HG03354 (cell line): Measurements from ENCODE around the gene EDDM13.
"Not testable (repeated sequence)": the region's sequence is repeated elsewhere in the genome, so short reads cannot be mapped to it uniquely, and the experiment has no call there.

Experiments
- ATAC-seq: cut with Tn5 transposase; IDR thresholded peaks from one replicate; pipeline ENCODE4 v1.9.1; 2021; ENCODE audit warnings: mild to moderate bottlenecking; ENCODE audit not compliant: unreplicated experiment, poor library complexity, severe bottlenecking

Gene EDDM13

DNA sequence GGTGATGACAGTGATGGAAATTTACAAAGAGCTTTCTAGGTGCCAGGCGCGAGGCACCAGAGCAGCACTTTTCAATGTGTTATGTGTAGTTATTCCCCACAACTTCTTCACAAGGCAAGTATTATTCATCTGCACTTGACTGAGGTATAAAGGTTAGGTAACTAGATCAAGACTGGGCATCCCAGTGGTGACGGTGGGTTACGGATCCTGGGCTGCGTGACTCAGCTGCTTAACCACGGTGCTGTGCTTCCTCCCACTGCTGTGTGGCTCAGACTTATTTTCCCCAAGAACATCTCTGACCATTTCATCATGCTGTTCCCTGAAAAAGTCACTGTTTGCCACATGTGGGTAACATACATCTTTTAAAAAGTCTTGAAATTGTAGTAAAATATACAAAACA is 19.3 kb downstream of the EDDM13 start:
- no peak for ATAC-seq

DNA sequence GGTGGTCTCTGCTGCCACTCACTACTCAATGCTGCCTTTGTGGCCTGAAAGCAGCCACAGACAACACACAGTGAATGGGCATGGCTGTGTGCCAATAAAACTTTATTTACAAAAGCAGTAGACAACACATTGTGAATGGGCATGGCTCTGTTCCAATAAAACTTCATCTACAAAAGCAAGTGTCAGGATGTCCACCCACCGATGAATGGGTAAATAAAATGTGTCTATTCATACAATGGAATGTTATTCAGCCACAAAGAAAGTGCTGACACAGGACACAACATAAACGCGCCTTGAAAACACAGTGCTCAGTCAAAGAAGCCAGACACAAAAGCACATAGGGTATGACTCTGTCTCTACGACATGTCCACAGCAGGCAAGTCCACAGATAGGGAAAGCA is 22.0 kb downstream of the EDDM13 start:
- no peak for ATAC-seq

GRCh38 chr19:56295531-56296455 is 23.2 kb downstream of the EDDM13 start:
- no peak for ATAC-seq

- ATAC-seq = no peak
Observed at GRCh38 chr19:56297010-56297409, 24.5 kb downstream of the EDDM13 start.

GRCh38 chr19:56299688-56300087 is 27.1 kb downstream of the EDDM13 start:
- no peak for ATAC-seq

GRCh38 chr19:56301155-56301554 is 28.6 kb downstream of the EDDM13 start:
- ATAC-seq = no peak

DNA sequence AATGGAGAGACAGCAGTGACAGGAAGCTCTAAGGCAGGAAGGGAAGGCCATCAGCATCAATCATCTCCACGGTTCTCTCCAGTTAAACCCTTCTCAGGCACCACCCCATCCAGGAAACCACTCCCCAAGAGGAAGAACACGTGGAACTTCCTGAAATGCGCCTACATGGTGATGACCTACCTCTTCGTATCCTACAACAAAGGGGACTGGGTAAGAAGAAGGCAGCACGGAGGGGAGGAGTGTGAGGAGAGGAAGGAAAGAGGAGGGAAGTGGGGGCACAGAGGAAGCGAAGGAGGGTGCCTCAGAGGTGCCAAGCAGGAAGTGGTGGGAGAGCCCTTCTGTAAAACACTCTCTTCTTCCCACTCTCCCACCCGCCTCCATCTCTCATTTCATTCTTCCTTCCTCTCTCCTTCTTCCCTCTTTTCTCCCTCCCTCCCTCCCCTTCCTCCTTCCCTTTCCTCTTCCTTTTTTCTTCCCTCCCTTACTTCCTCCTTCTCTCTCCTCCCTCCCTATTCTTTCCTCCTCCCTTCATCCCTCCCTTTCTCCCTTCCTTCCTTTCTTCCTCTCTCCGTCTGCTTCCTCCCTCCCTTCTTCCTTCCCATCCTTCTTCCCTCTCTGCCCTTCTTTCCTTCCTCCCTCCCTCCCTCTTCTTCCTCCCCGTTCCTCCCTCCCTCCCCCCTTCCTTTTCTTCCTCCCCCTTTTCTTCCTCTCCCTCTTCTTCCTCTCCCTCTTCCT is 29.5 kb downstream of the EDDM13 start:
- ATAC-seq = no peak

- no peak for ATAC-seq
Observed at GRCh38 chr19:56304243-56304642, 31.7 kb downstream of the EDDM13 start.

DNA sequence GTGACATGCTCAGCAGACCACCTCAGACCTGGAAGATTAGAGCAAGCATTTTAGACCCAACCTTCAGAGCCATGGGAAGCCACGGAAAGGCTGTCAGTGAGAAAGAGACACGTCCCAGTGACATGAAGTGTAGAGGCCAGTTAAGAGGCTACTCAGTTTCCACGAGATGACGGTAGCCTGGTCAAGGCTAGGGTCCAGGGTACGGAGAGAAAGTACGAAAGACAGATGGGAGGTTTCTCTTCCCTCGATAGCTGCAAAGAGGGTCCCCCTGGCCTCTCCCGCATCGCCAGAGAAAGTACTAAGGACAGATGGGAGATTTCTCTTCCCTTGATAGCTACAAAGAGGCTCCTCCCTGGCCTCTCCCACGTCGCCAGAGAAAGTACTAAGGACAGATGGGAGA is 33.5 kb downstream of the EDDM13 start:
- ATAC-seq = no peak

DNA sequence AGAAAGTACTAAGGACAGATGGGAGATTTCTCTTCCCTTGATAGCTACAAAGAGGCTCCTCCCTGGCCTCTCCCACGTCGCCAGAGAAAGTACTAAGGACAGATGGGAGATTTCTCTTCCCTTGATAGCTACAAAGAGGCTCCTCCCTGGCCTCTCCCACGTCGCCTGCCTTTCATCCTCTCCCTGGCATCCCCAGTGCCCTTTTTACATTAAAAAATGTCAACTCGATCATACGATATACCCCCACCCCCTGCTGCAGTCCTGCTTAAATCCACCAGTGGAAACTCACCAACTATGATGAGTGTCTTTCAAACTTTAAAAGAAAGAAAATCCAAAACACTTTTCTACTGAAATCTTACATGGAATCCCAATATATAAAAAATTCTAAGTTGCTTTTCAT is 34.5 kb downstream of the EDDM13 start:
- ATAC-seq = not testable (repeated sequence)

- no peak for ATAC-seq
Observed at GRCh38 chr19:56308792-56309191, 36.2 kb downstream of the EDDM13 start.

DNA sequence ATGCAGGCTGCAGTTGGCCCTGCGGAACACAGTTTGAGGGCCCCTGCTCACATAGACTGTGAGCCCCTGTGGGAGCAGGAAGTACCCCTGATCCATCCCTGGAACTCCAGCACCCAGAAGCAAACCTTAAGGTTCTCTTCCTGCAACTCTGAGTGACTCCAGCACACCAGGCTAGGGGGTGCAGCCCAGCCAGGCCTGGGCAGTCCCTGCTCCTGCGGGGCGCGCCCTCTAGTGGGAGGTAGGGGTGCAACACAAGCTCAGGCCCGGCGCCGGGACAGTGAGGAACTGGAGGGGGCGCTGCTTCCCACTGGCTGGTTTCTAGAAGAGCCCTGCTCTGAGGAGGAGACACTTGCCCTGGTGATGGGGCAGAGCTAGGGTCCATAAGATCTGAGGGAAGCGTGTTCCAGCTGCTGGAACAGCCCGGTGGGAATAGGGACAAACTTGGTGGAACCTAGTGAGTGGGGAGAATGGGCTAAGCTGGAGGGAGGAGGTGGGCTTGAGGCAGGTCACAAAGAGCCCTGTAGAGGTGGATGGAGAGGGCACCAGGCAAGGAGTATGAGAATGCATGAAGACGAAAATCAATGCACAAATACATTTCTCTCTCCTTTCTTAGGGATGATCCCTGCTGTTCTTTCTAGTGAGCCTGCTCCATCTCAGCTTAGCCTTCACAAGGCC is 37.1 kb downstream of the EDDM13 start:
- ATAC-seq = peak; percentile 47

DNA sequence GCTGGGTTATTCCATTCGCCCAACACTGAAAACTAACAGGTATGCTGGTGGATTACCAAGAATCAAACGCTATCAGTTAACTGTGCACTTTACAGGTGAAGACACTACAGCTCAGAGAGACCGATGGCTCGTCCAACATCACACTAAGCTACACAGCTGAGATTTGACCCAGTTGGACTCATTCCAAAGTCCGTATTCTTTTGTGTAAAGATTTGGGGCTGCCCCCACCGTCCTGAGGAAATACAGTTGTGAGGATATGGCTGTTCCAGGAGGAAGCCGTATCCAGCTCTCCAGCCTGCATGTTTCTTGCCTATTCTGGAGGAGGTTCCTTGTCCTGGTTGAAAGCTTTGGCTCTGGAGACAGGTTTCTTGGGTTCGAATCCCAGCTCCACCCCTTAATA is 37.9 kb downstream of the EDDM13 start:
- no peak for ATAC-seq

GRCh38 chr19:56312342-56312741 is 39.8 kb downstream of the EDDM13 start:
- no peak for ATAC-seq

DNA sequence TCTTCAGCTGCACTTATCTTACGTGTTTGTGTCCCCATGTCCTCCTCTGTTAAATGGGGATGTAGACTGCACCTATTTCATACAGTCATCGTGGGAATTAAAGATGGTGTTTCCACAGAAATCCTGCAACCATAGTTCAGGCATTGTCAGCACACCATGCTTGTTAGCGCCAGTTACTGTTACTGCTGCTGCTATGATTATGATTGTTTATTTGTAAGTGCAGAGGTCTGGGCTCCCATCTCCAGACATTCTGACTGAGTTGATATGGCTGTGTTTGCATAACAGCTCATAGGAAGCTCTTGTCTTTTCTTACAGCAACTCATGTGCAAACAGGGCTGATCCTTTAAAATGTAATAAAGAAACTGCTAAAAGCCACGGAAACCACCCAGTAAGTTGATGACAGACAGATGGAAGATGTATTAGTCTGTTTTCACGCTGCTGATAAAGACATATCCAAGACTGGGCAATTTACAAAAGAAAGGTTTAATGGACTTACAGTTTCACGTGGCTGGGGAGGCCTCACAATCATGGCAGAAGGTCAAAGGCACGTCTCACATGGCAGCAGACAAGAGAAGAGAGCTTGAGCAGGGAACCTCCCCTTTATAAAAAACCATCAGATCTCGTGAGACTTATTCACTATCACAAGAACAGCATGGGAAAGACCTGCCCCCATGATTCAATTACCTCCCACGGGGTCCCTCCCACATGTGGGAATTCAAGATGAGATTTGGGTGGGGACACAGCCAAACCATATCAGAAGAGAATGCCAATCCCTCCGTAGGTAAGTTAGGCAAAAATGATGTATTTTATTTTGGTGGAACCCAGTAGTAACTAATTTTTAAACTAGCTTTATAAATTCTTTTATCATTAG is 40.5 kb downstream of the EDDM13 start:
- no peak for ATAC-seq

DNA sequence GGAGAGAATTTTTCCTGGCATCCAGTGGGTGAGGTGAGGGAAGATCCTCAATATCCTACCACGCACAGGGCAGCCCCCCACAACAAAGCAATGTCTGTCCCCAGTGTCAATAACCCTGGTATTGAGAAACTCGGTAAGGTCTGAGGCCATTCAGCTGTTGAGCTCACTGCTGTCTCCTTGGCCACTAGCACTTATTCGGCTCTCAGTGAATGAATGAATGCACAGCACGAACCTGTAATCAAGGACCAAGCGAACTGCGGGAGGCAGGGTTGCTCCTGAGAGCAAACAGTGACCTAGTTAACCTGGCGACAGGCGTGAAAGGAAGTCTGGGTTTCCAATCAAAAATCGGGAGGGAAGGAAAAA is 41.5 kb downstream of the EDDM13 start:
- peak; percentile 15 for ATAC-seq

DNA sequence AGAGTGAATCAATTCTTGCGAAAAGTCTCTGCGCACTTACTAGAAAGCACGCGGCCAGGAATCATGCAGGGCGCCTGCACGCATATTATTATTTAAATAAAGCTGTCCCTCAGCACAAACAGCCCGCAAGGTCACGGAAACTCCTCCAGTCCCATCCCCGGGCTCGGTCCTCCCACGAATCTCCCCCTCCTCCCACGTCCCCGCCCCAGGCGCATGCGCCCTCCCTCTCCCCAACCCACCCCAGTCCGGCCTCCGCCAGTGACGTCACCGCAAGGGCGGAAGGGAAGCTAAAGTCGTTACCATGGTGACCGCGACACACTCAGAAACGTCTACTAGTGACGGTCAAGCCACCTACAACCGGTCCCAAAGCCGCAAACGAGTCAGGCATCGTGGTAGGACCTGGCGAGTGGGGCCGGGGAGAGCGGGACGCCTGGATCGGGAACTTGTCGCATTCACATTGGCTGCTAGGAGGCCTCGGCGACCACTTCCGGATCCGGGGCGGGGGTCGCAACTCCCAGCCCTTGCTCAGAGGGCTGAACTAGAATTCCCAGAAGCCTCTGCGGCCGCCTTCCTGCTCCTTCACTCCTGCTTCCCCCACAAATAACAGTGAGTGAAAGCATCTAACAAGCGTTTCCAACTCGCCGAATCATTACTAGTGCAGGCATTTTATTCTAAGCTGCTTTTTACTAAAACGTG is 42.0 kb downstream of the EDDM13 start, which contains the start of gene ZSCAN5A:
Gene ZSCAN5A (minus strand): TSS at position 459 of the 696 bp plus-strand sequence. CDS start 89,793 bp downstream, outside the sequence.
- ATAC-seq = peak; percentile 79

DNA sequence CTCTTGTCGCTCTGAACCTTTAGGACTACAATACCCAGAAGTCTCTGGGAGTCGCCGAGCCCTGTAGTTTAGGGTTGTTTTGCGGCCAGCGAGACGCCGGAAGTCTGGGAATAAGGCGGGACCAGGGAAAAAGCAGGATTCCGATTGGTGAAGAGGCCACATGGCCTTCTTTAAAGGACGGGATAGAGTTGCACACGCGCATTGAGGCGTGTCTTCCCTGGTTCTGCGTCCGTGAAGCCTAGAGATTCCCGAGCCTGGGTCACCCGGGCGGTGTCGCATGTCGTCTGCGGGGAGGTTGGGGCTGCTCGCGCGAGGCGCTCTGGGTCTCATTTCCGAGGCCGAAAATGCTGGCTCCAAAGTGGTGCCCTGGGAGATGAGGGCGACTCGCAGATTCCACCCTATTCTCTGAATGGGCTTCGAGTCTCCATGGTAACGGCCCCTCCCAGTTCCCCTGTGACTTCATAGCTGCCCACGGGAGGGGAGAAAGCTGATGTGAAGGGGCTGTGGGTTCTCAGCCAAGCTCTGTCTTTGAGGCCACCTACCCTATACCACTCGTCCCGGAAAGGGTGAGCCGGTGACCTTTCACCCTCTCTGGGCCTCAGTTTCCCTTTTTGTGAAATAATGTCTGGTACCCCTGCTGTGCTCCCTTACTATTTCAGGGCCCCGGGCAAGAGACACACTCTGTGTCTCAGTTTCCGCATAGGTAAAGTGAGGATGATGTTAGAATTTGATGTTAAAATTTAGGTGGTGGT is 42.7 kb downstream of the EDDM13 start:
- peak; percentile 80 for ATAC-seq
